Gastrocnemius medialis (tissue), 4 donors: ENCODE results near the gene CFHR5.

Experiments
- CTCF ChIP-seq, 5 experiments: fragments of 450-650 bp in 3 of 5; fragments of 200-600 bp in 2 of 5; sonication (generic) in 2 of 5; IDR thresholded peaks in 4 of 5; conservative IDR thresholded peaks in 1 of 5; 1 replicate in 4 of 5; 2 replicates in 1 of 5; pipeline ENCODE4 v1.5.1; 2016 to 2019; ENCODE audit warnings: antibody characterized with exemption in 5 of 5, mild to moderate bottlenecking in 3 of 5, moderate library complexity in 3 of 5
- POLR2A ChIP-seq, 2 donors: fragments of 450-650 bp; IDR thresholded peaks; one replicate each; pipeline ENCODE4 v1.6.1; 2017; ENCODE audit warnings: antibody characterized with exemption in 2 of 2, mild to moderate bottlenecking in 2 of 2, moderate library complexity in 2 of 2

DNA sequence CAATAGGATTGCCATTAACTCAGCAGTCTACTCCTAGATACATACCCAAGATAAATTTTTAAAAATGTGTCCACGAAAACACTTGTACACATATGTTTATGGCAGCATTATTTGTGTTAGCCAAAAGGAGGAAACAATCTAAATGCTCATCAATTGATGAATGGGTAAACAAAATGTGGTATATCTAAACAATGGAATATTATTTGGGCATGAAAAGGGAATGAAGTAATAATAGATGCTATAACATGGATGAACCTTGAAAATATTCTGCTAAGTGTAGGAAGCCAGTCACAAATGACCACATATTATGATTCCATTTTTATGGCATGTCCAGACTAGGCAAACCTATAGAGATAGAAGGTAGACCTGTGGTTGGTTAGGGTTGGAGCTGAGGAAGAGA lies 34.3 kb downstream of the CFHR5 start:
- no peak for TF ChIP-seq POLR2A (IDR thresholded peaks at IDR 0.05)
- TF ChIP-seq CTCF (IDR thresholded peaks at IDR 0.05 in 4 of 5, conservative IDR thresholded peaks at IDR 0.05 in 1 of 5) = no peak
